M059J (cell line): ENCODE results near the gene HNRNPUL1. TPM values are rescaled to one million over a fixed set of nuclear protein-coding genes. Genes with fewer than 3 reads are reported as not detected.
"Not testable (repeated sequence)": the region's sequence is repeated elsewhere in the genome, so short reads cannot be mapped to it uniquely, and the experiment has no call there.

Experiments used
- DNase-seq: peaks from one replicate; pipeline ENCODE4 v3.0.0-alpha.2; 2012; ENCODE audit warnings: low read depth
- total RNA-seq: library from RNA; depleted of rRNA; stranded (reverse); fragments of >200 nt; shearing (Covaris generic); gene quantifications from 2 replicates; pipeline ENCODE4 v1.2.3, GENCODE V29; 2014

HNRNPUL1 gene
- total RNA-seq, 1 experiment from 2014 or later, result 143 TPM

DNA sequence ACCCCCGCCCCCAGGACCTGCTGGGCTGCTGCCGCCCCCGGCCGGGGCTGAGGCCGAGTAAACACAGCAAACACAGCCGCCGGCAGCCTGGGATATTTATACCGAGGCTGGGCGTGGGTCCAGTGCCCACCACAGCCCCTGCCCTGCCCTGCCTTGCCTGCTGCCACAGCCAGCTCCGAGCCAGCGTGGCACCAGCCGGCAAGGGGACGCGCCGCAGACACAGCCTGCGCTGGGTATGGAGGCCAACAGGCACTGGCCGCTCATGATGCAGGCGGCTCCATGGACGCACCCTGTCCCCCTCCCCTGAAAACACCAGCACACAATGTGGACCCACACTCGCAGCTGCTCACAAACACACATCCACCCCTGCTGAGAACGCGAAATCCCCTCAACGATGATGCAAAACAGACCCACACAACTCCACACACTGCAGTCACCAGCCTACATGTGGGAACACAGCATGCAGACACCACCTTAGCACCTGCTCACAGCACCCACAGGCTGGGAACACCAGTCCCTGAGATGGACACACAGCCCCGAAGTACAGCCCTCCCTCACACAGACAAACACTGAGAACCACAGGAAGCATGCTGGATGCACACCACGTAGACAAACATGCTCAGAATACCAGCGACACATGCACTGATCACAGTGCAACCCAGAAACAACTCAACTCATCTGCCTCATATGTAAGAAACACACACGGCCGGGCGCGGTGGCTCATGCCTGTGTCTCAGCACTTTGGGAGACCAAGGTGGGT, 62.0 kb downstream of the HNRNPUL1 start:
- DNase-seq, result peak; percentile 74

DNA sequence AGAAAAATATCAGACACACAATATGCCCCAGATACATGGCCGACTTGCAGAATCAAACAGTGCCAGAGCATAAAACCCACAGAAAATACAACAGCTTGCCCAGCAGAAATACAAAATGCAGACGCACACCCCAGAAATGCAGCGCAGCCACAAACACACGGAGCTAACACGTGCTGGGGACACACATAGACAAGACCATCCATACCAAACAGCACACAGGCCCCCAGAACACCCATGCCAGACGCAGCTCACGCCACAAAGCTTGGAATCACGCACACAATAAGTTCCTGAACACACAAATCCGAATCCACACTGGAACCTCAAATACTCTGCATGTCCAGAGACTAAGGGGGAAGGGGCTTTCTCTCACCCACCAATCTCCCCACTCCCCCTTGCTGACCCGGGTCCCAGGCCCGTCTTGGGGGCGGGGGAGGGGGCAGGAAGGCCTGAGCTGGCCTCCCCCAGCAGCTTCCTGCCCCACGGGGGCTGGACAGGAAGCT, 63.0 kb downstream of the HNRNPUL1 start:
- no peak for DNase-seq

DNA sequence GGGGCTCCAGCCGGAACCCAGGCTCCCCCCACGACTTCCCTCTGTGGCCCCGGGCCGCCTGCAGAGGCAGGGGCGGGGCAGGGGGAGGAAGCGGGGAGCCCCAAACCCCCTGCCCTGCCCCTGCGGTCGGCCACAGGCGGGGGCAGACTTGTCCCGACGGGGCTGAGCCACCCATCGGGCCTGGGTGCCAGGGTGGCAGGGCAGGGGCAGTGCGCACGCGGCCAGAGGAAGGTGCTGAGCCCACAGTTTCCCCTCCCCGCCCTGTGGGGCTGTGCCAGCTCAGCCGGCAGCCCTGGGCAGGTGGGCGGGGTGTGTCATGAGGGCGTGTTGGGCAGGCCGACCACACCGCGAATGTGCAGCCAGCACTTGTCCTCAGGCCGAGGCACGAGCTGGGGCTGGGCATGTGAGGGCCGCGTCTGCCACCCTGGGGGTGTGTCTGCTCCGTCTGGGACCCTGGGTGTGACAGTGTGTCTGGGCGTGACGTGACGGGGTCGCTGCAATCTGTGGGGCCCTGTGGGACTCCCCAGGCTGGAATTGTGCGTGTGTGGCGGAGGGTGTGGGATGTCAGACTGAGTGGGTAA, 63.5 kb downstream of the HNRNPUL1 start:
- DNase-seq, result peak; percentile 43

DNA sequence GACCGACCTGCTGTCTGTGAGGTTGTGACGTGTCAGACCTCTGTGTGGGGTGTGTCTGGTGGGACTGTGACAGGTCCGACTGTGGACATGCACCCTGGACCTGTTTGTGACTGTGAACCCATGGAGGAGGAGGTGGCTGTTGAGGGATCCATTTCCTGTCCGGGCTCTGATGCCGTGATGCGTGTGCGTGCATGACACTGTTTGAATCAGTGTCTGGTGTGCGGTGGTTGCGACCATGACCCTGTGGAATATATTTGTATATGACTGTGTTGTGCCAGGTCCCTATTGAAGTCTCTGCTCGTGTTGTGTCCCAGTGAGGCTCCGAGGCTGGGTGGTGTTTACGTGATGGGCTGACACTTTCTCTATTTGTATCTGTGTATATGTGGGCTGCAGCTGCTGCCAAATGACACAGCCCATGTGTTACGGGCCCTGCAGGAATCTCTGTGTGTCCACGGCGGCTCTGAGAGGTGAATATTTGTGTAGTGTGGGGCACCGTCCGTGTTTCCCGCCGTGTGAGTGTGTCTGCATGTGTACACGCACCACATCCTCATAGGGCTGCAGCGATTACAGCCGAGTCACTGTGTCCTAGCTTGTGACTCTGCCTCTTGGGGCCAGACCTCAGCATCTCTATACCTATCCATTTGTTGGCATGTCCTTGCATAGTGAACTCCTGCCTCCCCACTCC, 64.1 kb downstream of the HNRNPUL1 start:
- no peak for DNase-seq

DNA sequence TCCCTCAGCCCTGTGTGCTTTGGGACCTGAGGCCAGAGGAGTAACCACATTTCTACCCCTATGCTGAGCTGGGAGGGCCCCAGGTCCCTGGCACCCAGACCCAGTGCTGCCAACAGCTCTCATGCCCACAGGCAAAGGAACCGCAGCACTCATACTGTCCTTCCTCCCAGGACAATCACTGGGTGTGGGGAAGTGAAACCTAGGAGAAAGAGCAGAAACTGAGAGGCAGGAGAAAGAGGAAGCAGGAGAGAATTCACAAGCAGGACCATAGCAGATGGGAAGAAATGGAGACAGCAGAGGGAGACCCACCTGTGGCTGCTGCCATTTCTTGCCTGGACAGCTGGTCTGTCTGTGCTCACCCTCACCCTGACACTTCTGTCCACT, 64.7 kb downstream of the HNRNPUL1 start:
- peak; percentile 36 for DNase-seq

DNA sequence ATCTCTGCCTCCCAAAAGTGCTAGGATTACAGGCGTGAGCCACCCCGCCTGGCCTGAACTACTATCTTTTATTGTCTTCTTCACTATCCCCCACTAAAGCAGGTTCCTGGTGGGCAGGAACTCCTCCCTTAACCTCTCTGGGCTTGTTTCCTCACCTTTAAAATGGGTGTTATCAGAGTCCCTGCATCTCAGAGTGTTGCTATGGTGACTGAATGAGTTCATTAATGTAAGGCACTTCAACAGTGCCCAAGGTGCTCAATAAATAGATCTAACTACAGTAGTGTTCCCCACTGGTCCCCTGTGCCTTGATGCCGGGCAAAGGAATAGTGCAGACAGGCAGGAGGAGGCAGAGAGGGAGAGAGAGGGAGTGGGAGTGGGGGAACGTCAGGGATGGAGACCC, 66.3 kb downstream of the HNRNPUL1 start:
- DNase-seq, result no peak

DNA sequence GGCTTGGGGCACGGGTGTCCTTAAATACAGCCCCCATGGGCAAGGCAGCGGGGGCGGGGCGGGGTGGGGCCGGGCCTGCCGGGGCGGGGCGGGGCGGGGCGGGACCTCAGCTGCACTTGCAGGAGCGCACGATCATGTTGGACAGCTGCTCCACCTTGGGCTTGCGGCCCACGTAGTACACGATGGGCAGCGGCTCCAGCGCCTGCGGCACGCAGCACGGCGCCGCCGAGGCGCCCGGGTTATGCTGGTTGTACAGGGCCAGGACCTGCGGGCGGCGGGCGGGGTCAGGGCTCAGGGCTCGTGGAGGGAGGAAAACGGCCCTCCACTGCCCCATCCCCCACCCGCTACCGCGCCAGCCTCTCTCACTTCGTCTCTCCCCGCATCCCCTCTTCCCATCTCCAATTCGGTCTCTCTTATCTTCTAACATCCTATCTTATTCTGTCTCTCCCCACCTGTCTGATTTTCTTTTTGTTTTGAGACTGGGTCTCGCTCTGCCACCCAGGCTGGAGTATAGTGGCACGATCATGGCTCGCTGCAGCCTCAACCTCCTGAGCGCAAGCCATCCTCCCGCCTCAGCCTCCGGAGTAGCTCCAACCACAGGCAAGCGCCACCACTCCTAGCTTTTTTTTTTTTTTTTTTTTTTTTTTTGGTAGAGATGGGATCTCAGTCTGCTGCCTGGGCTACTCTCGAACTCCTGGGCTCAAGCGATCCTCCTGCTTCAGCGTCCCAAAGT, 66.9 kb downstream of the HNRNPUL1 start:
- DNase-seq, result no peak

DNA sequence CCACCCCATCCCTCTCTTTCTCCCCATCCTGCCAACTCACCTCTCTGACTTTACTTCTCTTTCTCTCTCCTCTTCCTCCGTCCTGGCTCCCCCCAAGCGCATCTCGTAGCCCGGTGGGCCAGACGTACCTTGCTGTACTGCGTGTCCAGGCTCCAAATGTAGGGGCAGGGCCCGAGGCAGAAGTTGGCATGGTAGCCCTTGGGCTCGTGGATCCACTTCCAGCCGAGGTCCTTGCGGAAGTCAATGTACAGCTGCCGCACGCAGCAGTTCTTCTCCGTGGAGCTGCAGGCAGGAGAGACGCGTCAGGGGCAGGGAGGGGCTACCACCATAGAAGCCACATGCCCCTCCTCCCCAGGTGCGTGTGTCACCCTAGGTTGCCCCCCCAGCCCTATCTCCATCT, 67.8 kb downstream of the HNRNPUL1 start:
- no peak for DNase-seq

DNA sequence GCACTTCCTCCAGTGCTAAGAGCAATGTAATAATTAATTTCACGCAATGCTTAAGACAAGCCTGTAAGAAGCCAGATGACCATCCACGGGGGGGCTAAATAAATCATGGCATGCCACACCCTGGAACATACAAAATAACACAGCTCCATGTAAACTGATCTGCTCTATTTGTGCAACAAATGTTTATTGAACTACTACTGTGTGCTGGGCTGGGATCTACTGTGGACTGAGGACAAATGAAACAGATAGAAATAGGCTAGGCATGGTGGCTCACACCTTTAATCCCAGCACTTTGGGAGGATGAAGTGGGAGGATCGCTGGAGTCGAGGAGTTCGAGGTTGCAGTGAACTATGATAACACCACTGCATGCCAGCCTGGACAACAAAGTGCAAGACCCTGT, 68.3 kb downstream of the HNRNPUL1 start:
- DNase-seq, result no peak

DNA sequence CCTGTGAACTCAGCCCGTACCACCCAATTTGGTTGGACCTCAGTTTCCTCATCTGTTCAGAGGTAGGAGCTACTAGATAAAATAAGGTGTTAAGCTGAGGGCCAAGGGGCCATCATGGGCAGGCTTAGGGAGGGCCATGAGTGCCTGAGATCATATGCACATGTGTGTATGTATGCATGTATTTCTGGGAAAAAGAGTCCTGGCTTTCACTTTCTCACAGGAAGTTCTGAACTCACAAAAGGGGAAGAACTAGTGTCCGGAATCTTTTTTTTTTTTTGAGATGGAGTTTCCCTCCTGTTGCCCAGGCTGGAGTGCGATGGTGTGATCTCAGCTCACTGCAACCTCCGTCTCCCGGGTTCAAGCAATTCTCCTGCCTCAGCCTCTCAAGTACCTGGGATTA, 70.6 kb downstream of the HNRNPUL1 start:
- no peak for DNase-seq

DNA sequence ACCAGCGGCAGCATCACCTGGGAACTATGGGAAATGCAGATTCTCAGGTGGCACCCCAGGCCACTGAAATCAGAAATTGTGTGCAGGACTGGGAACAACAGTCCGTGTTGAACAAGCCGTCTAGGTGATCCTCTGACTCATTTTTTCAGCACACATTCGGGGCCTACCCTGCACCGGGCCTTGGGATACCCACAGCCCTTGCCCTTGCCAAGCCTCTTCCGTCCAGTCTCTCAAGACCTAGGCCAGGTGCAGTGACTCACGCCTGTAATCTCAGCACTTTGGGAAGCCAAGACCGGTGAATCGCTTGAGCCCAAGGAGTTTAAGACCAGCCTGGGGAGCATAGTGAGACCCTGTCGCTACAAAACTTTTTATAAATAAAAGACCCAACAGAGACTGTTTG, 71.3 kb downstream of the HNRNPUL1 start:
- no peak for DNase-seq

DNA sequence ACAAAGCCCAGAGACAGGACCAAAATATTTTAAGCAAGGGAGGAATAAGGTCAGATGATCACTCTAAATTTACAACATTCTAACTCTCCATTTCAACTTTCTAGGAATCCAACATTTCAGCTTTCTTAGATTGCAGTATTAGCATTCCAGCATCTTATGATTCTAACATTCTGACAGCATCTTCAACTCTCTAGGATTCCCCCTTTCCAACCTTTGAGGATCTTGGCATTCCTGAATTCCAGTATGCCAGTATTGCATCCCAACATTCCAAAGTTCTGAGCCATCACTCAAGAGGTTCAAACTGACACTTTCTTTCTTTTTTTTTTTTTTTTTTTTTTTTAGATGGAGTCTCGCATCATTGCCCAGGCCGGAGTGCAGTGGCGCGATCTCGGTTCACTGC, 75.8 kb downstream of the HNRNPUL1 start:
- DNase-seq, result peak; percentile 58

DNA sequence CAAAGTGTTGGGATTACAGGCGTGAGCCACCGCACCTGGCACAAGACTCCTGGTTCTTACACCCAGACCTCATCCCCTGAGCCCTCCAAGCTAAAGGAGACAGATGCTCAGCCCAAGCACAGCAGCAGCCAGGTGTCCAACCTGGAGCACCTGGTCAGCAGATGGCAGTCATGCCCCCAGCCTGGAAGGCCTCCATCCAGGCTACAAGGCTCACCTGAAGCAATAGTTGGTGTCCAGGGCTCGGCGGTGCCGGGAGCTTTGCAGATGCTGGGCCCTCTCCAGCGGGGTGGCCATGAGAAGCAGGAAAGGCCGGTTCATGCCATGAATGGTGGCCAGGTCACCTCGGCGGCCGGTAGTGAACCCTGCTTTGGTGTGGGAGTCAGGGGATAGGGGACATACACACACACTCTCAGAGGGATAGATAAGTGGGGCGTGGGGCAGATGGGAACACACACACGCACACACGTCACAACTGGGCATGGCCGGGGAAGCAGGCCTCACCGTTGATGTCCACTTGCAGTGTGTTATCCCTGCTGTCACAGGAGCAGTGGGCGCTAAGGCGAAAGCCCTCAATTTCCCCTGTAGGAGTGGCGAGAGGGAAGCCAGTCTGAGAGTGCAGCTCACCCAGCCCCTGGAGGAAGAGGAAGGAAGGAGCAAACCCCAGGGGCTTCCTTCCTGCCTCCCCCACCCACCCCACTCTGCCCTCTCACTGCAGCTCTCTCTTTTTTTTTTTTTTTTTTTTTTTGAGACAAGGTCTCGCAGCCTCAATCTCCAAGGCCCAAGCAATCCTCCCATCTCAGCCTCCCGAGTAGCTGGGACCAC, 77.7 kb downstream of the HNRNPUL1 start:
- DNase-seq, result no peak

DNA sequence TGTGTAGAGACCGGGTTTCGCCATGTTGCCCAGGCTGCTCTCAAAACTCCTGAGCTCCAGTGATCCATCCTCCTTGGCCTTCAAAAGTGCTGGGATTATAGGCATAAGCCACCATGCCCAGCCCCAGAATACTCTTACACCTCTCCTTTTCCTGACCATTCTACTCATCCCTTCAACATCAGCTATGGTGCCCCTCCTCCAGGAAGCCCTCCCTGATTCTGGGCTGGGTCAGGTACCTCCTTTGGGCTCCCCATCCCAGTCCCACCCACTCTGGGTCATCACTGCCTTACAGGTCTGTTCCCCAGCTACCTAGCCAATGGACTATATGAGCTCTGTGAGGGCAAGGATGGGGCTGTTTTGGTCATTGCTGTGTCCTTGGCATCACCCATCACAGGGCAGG, 80.0 kb downstream of the HNRNPUL1 start:
- no peak for DNase-seq

DNA sequence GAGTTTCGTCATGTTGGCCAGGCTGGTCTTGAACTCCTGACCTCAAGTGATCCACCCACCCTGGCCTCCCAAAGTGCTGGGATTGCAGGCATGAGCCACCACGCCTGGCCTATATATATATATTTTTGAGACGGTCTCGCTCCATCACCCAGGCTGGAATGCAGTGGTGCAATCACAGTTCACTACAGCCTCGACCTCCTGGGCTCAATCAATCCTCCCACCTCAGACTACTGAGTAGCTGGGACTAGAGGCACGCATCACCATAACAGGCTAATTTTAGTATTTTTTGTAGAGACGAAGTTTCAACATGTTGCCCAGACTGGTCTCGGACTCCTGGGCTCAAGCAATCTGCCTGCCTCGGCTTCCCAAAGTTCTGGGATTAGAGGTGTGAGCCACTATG, 82.7 kb downstream of the HNRNPUL1 start:
- DNase-seq, result not testable (repeated sequence)

DNA sequence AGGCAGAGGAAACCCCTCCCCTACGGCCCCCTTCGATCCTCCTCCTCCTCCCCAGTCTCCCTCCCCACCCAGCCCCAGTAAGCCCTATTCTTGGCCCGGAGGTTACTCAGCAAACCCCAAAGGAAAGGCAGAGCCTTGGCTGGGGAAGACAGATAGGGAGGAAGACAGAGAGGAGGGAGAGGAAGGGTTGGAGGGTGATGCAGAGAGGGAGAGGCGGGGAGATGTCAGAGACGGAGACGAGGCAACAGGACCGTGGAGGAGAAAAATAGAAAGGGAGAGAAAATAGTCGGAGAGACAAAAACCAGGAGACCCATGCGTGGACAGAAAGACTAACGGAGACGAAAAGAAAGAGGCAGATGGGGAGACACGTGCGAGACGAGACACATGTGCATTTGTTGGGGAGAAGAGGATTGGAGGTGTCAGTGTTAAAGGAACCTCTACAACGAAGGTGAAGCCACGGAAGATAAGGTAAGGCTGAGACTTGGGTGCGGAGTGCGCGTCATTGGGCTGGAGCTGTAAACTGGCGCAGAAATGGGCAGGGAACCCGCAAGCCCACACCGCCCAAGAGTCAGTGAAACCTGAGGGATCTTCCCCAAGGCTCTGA, 86.7 kb downstream of the HNRNPUL1 start:
- DNase-seq, result no peak

DNA sequence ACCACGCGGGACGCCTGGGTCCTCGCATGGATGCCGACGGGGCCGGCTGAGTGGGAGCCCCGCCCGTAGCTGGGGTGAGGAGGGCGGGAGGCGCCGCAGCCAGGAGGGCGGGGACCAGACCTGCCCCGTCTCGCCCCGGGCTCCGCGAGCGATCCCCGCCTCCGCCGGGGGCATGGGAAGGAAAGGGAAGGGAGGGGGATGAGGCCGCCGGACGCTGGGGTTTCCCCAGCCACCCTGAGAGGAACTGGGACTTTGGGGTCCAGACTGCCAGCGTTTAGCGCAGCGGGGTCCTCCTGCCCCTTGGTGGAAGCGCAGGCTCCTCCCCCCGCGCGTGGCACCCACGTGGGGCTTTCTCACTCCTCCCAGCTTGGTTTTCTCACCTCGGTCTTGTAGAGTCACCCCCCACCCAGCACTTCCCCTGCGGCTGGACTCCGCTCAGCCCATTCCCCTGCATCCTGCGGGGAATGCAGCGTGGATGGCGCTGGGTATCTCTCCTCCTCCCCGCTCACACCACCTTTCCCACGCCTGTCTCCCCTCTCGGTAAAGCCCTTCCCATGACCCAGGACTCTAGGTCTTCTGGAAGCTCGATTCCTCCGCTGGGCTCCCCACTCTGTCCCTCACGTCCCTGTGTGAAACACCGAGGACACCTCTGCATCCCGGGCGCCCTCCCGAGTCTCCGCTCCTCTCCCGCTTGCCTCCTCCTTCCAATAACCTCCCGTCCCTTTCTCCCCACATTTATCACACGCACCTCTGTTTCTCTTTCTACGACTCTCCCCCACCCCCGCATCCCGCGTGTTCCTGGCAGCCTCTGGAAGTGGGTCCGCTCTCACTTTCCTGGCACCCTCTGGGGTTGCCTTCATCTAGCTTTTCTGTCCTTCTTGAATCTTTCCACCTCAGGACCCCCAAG, 87.4 kb downstream of the HNRNPUL1 start:
- DNase-seq, result peak; percentile 55

DNA sequence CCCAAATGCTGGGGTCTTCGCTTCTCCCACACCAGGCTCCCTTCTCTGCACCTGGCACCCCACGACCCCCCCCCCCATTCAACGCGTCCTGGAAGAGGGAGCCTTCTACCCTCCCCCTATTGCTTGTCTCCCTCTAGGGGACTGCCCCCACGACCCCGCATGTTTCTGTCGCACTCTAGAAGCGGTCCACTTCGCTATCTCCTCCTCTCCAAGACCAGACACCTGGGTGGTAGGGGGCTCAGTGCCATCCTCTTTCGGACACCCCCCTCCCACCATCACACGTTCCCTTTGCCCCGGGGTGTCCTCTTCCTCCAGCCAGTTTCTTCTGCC, 88.1 kb downstream of the HNRNPUL1 start:
- no peak for DNase-seq

DNA sequence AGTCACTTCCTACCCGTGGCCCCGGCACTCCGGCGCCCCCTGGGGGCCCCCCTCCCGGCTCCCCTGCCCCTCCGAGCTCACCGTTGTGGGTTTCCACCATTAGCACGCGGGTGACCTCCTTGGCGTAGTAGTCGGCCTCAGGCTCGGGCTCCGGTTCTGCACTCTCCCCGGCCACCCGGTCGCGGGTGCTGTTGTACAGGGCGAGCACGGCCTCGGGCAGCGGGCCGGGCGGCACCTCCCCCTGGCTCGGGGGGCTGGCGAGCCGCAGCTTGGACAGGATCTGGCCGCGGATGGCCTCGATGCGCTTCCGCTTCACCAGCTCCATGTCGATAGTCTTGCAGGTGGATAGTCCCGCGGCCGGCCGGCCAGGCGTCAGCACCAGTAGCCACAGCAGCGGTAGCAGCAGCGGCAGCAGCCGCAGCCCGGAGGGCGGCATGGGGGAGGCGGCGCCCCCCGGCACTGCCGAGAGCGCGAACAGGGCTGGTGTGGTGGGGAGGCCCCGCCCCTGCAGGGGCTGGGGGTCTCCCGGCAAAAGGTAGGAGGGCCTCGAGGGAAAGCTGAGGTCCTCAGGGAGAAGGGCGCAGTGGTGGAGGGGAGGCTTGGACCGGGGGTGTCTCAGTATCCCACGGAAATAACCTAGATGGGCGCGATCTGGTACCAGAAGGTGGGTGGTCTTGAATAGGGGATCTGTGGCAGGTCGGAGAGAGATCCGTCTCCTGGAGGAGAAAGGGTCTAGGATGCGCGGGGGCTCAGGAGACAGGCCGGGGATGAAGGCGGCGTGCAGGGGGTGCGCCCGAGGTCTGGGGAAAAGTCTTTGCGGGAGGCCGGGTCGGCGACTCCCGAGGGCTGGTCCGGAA, 88.7 kb downstream of the HNRNPUL1 start:
- DNase-seq, result peak; percentile 72
